K562 (cell line): ENCODE data around the gene CENPH. TPM values are rescaled to one million over a fixed set of nuclear protein-coding genes. Genes with fewer than 3 reads are reported as not detected.

Source experiments
- BRF1 ChIP-seq: IDR thresholded peaks from 3 replicates; pipeline ENCODE4 v1.6.1; 2011; ENCODE audit warnings: borderline replicate concordance, mild to moderate bottlenecking; ENCODE audit not compliant: insufficient read length; ENCODE audit errors: extremely low read depth
- E2F4 ChIP-seq: sonication (generic); formaldehyde crosslinking; IDR thresholded peaks from 2 replicates; pipeline ENCODE4 v1.8.0; 2022; ENCODE audit warnings: mild to moderate bottlenecking, low read depth, missing genetic modification reagents
- ESRRA ChIP-seq: fragments of 450-650 bp; IDR thresholded peaks from 2 replicates; pipeline ENCODE4 v1.6.1; 2014; ENCODE audit warnings: low read depth, mild to moderate bottlenecking, moderate library complexity, borderline replicate concordance
- JUN ChIP-seq, 2 experiments: sonication (generic) in 1 of 2; formaldehyde crosslinking in 1 of 2; IDR thresholded peaks; 2 replicates each; pipeline versions ENCODE4 v1.6.1 to v1.8.0; 2012 to 2022; ENCODE audit warnings: borderline replicate concordance in 2 of 2, mild to moderate bottlenecking in 2 of 2, improper control_type of control experiment in 1 of 2, low read depth in 1 of 2, low read length in 1 of 2, missing genetic modification reagents in 1 of 2
- MAX ChIP-seq: sonication (generic); formaldehyde crosslinking; IDR thresholded peaks from 2 replicates; pipeline ENCODE4 v1.9.0; 2022; ENCODE audit warnings: mild to moderate bottlenecking, missing genetic modification reagents
- MCM7 ChIP-seq, 2 experiments: fragments of 450-650 bp; IDR thresholded peaks; 2 replicates each; pipeline ENCODE4 v1.6.1; 2016 to 2018
- MIER1 ChIP-seq: fragments of 450-650 bp; IDR thresholded peaks from 2 replicates; pipeline ENCODE4 v1.6.1; 2016; ENCODE audit warnings: antibody characterized with exemption, mild to moderate bottlenecking, low read depth
- TEAD4 ChIP-seq, 2 experiments: sonication (generic) in 1 of 2; formaldehyde crosslinking in 1 of 2; IDR thresholded peaks; 2 replicates each; pipeline versions ENCODE4 v1.6.1 to v1.8.0; 2012 to 2022; ENCODE audit warnings: borderline replicate concordance in 1 of 2, inconsistent platforms in 1 of 2, low read length in 1 of 2, mild to moderate bottlenecking in 1 of 2, missing genetic modification reagents in 1 of 2
- polyA plus RNA-seq, 8 experiments: library from polyadenylated mRNA; depleted of rRNA in 4 of 8; stranded (reverse) in 5 of 8; unstranded in 3 of 8; fragments of >200 nt; fragmentation: Nextera tagmentation in 2 of 8; fragmentation: Illumina TruSeq in 1 of 8; extraction: Ambion mirVana in 2 of 8; extraction: Trizol in 1 of 8; gene quantifications; 2 replicates each; pipeline versions ENCODE4 v1.2.1 to v1.2.3, GENCODE V29; 2011 to 2014; ENCODE audit warnings: inconsistent platforms in 1 of 8, missing spikeins in 1 of 8
- total RNA-seq, 7 experiments: library from RNA; depleted of rRNA in 6 of 7; stranded (reverse); fragments of >200 nt in 6 of 7; fragmentation: Illumina TruSeq in 2 of 7; extraction: Trizol in 2 of 7; gene quantifications; 2 replicates each; pipeline versions ENCODE4 v1.2.1 to v1.2.3, GENCODE V29; 2011 to 2021; ENCODE audit warnings: low replicate concordance in 1 of 7

CENPH gene
- total and polyA plus RNA-seq, 9 of the 15 experiments (the other 6 are each of a cell fraction or from before 2014, with no cell fraction given): 10.5 to 124 (median 74.9) TPM

GRCh38 chr5:69166686-69167492, 22.5 kb upstream of the CENPH start, which contains the start of gene CCNB1 (continued):
- peak; percentile 96 for TF ChIP-seq MAX (CRISPR knock-in tag)
- TF ChIP-seq TEAD4 (IDR thresholded peaks at IDR 0.05; ENCODE audit: low read length): no peak
- TF ChIP-seq TEAD4 (CRISPR knock-in tag; IDR thresholded peaks at IDR 0.05; ENCODE audit: borderline replicate concordance): no peak
- TF ChIP-seq MCM7 (IDR thresholded peaks at IDR 0.05): no peak
- TF ChIP-seq BRF1: no peak
- TF ChIP-seq E2F4 (CRISPR knock-in tag): peak; percentile 92
- TF ChIP-seq ESRRA: peak; percentile 29; the same call in 1 of the 2 replicates
- TF ChIP-seq MIER1: no peak
- peak; percentile 68; the same call in 1 of the 2 replicates for TF ChIP-seq JUN (IDR thresholded peaks at IDR 0.05; ENCODE audit: borderline replicate concordance, low read depth, low read length)
- TF ChIP-seq JUN (CRISPR knock-in tag; IDR thresholded peaks at IDR 0.05; ENCODE audit: borderline replicate concordance): no peak
- TF ChIP-seq, all 486 proteins: peak for 140
